AG20443 (cell line): ENCODE results near the gene CDR2.

ENCODE experiments used
- DNase-seq: peaks from one replicate; pipeline ENCODE4 v3.0.0; 2012; ENCODE audit warnings: low spot score, mixed read lengths

CDR2 gene

GRCh38 chr16:22324787-22325597 lies 49.4 kb downstream of the CDR2 start:
- DNase-seq: no peak

GRCh38 chr16:22323959-22324786 lies 50.2 kb downstream of the CDR2 start:
- peak; percentile 11 for DNase-seq

- DNase-seq: peak; percentile 9
Observed at GRCh38 chr16:22323173-22323958, 51.1 kb downstream of the CDR2 start.

DNA sequence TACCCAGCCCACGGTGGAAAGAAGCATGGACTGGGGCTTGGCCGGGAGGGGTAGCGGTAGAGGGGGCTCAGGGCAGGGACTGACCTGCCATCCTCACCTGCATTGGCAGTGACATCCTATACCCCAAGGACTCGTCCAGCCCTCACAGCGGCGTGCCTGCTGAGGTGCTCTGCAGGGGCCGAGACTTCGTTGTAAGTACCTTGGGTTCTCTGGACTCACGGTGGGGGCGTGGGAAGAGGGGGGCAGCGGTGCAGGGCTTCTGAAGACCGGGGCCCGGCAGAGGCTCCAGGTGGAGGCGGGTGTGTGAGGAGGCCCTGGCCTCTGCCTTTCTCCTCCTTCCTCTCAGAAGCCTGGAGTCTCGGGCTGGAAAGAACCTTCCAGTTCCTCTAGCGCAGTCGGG lies 51.7 kb downstream of the CDR2 start:
- DNase-seq: no peak

GRCh38 chr16:22322021-22322471 lies 52.4 kb downstream of the CDR2 start:
- DNase-seq: no peak

GRCh38 chr16:22321340-22322001 lies 52.9 kb downstream of the CDR2 start:
- peak; percentile 84 for DNase-seq

DNA sequence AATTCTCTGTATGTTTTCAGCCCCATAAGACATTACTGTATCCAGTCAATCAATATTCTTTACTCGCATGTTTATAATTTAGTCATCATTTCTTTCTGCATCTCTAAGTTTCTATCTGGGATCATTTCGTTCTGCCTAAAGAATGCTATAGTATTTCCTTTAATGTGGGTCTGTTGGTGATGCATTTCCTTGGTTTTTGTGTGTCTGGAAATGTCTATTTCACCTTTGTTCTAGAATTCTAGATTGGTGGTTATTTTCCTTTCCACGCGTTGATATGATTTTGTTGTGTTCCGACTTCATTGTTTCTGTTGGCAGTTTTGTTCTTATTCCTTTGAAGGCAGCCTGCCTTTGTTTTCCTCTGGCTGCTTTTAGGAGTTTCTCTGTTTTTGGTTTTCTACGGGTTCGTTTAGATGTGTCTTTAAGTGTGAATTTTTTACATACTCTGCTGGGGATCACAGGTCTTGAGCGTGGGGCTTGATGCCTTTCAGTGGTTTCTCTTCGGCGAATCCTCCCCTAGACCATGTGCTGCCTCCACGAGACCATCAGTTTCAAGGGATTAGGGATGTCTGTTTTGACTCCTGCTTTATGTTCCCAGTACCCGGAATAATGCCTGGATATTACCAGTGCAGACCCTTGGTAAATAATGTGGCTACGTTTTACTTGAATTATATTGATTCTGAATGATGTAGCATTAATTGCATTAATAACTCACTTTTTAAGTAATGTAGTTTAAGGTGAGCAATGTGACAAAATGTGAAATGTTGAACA lies 53.7 kb downstream of the CDR2 start:
- DNase-seq: no peak

DNA sequence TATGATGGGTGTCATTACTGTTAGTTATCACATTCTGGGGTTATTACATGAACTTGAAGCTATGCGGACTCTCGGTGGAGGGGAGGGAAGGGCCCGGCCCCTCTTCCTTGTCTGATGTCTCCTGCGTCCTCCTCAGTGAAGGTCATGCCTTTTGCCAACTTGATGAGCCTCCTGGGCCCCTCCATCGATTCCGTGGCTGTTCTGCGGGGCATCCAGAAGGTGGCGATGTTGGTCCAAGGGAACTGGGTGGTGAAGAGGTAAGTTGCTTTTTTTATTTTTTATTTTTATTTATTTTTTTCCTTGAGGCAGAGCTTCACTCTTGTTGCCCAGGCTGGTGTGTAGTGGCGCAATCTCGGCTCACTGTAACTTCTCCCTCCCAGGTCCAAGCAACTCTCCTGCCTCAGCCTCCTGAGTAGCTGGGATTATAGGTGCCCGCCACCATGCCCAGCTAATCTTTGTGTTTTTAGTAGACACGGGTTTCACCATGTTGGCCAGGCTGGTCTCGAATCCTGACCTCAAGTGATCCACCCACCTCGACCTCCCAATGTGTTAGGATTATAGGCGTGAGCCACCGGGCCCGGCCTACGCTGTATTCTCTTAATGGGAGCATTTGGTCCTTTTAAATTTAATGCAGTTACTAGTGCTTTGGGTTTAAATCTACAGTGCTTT lies 55.6 kb downstream of the CDR2 start:
- peak; percentile 62 for DNase-seq

GRCh38 chr16:22317625-22318024 lies 56.8 kb downstream of the CDR2 start:
- no peak for DNase-seq

GRCh38 chr16:22317001-22317530 lies 57.4 kb downstream of the CDR2 start:
- DNase-seq: no peak

DNA sequence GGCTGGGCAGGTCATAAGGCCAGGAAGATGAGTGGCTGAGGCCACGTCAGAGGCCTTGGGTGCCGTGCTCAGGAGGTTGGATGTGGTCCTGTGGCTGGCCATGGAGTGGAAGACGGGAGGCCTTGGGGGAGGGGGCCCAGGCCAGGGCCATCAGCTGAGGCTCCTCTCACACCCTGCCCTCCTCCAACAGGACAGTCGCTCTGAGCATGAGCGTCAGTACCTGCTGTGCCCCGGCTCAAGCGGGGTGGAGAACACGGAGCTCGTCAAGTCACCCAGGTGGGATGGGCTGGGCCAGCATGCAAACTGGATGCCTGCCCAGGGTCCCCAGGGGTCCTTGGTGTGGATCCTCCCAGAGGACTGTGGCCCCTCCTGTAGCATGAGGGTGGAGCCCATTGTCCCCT lies 58.0 kb downstream of the CDR2 start:
- DNase-seq: no peak

DNA sequence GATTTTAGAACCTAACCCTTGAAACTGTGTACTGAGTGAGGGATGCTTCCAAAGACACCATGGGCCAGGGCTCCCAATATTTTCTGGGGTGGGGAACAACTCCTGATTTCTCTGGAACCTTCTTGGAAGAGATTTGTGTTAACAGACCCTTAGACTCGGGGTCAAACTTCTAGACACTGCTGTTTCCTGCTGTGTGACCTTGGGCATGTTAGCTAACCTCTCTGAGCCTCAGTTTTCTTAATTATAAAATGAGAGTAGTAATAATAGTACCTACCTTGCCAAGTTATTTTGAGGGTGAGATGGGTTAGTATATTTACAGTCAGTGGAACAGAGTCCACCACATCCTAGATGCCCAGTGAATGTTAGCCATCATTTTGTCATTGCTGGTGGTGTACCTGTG lies 58.4 kb downstream of the CDR2 start:
- no peak for DNase-seq

GRCh38 chr16:22314661-22315626 lies 59.5 kb downstream of the CDR2 start:
- DNase-seq: no peak

DNA sequence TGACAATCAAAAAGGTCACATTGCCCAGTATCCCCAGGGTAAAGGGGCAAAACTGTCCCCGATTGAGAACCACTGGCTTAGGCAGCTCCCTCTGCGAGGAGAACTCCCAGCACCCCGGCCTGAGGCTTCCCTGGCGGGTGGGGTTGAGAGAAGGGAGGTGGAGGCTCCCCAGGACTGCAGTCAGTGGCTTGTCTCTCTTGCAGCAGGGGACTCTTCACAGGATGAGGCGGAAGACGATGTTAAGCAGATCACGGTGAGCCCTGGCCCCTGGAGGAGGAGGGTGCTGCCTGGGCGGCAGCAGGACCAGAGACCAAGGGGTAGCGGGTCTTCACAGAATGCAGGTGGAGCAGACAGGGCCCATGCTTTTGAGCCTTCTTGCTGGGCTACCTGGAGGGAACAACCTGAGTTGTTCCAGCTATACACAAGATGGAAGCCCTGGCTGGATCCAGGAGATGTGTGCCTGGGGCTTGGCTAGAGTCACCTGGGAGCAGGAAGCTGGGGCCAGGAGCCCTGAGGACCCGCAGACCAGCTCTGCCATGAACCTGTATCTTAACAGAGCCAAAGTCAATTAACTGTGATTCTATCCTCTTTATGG lies 60.4 kb downstream of the CDR2 start:
- no peak for DNase-seq

DNA sequence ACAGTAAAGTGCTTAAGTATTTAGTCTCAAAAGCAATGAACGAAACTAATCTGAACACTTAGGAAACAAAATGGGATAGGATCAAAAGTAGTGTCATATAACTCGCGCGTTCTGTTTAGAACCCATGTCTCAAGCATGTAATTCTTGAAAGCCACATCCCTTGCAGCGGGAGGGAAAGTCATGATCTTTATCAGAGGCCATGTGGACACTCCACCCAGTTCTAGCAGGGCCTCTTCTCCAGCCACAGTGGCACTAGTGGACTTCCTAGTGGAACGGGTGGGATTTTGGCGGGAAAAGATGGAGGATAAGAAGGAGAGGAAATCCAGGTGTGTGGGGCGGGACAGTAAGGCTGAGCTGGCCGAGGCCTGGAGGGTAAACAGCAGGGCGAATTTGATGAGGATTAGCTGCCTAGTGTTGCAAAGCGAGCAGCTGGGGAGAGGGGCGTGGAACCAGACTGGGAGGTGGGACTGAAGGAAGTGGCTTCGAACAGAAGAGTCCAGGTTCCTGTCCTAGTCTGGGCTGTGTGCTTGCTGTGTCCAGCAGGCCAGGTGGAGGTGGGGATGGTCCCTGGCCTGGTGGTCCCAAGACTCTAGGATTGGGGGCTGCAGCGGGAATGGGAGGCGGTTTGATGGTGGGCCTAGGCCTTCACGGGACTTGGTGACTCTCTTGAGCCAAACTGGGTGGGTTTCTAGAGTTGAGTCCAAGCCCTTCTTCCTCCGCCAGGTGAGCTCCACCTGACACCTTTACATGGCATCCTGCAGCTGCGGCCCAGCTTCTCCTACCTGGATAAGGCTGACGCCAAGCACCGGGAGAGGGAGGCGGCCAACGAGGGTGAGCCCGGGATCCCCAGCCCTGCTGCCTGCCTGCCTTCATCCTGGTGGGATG lies 61.3 kb downstream of the CDR2 start:
- no peak for DNase-seq

- no peak for DNase-seq
Observed at GRCh38 chr16:22311520-22311919, 62.9 kb downstream of the CDR2 start.

DNA sequence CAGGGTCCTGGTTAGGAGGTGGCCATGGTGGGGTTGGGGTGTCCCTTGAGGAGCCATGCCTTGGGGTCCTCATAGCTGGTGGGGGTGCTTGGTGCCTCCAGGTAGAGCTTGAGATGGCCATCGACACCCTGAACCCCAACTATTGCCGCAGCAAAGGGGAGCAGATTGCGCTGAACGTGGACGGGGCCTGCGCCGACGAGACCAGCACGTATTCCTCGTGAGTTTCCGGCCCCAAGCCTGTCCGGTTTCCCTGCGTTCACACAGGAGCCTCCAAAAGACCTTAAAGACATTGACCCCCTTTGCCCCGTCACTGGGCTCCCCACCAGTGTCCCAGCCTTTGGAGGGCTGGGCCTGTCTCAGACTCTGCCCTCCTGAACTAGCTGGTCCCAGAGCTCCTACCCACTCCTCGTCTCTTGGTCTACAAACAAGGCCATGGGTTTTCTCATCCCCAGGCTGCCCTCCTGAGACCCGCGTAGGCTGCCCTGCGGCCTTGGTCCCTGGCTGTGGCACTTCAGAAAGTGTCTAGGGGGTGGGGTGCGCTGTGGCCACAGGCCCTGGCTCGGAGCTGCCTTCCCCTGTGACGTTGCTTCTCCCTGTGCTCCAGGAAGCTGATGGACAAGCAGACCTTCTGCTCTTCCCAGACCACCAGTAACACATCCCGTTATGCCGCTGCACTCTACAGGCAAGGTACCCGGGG lies 65.4 kb downstream of the CDR2 start:
- no peak for DNase-seq
